Activated T-cell treated with anti-CD3 and anti-CD28 coated beads, Interleukin-2, amount 50 U/mL, for 24 hours (primary cell): ENCODE results near the gene PARD6A.

ENCODE experiments used
- DNase-seq: peaks from one replicate; pipeline ENCODE4 v3.0.0-alpha.2; 2020
- H3K27ac Mint-ChIP-seq: 2 replicates; pipeline ENCODE4 v1.8.0; 2020; ENCODE audit warnings: mild to moderate bottlenecking, mixed read lengths
- H3K27me3 Mint-ChIP-seq: 2 replicates; pipeline ENCODE4 v1.8.0; 2020; ENCODE audit warnings: mixed read lengths
- H3K36me3 Mint-ChIP-seq: 2 replicates; pipeline ENCODE4 v1.8.0; 2020; ENCODE audit warnings: low read depth, mixed read lengths
- H3K4me1 Mint-ChIP-seq: 2 replicates; pipeline ENCODE4 v1.8.0; 2020; ENCODE audit warnings: low read depth, mixed read lengths
- H3K4me3 Mint-ChIP-seq: 2 replicates; pipeline ENCODE4 v1.8.0; 2020; ENCODE audit warnings: mild to moderate bottlenecking, moderate library complexity, mixed read lengths
- H3K9me3 Mint-ChIP-seq: 2 replicates; pipeline ENCODE4 v1.8.0; 2020; ENCODE audit warnings: mixed read lengths

The PARD6A gene, protein sequence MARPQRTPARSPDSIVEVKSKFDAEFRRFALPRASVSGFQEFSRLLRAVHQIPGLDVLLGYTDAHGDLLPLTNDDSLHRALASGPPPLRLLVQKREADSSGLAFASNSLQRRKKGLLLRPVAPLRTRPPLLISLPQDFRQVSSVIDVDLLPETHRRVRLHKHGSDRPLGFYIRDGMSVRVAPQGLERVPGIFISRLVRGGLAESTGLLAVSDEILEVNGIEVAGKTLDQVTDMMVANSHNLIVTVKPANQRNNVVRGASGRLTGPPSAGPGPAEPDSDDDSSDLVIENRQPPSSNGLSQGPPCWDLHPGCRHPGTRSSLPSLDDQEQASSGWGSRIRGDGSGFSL

DNA sequence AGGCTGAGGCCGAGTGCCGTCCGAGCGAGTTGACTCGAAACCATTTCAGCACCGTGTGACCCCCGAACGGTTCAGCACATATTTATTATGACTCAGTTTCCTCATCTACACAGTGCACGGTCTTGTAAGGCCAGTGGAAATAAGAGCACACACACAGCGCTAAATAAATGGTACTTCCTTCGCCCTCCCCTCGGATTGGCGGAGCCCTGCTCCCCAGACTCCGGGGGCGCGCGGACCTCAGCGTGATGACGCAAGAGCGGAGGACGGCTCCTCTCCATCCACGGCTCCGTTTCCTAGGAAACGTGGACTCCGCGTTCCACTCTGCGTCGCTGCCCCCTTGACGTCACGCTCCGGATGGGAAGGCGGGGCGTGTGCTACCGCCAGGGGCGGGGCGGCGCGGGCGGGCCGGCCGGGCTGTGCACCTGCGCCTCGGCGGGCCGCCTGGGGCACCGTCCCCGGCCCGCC, at the start of gene PARD6A:
TSS of gene PARD6A (plus strand) at position 397 of the 465 bp plus-strand sequence. CDS start 79 bp downstream, outside the sequence.
- Mint-ChIP-seq H3K4me3 (peak within 1 kb of the TSS; percentile 92), H3K4me1 (peaks cover 32% of the 10 kb centered on the region), H3K36me3 (peaks cover 67% of the 10 kb centered on the region), H3K27me3 (no peaks in the 10 kb centered on the region), H3K9me3 (no peaks in the 10 kb centered on the region), H3K27ac (peak within 1 kb of the TSS; percentile 98)
- peak; percentile 94 for DNase-seq

DNA sequence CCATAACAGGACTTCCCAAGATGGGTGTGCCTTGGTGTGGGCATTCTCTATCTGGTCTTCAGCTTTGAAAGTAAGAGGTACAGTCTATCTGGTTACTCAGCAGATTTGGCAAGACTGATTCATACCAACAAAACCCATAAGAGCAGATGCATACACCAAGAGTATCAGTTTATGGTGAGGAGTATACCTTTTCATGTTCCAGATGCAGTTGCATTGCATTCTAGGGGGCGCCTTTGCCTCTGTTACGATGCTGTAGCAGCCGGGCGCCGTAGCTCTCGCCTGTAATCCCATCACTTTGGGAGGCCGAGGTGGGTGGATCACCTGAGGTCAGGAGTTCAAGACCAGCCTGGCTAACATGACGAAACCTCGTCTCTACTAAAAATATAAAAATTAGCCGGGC, 47.0 kb upstream of the PARD6A start:
- Mint-ChIP-seq H3K36me3 (peaks cover 86% of the 10 kb centered on the region), H3K4me3 (no peak overlapping the region), H3K4me1 (peaks cover 7% of the 10 kb centered on the region), H3K9me3 (no peaks in the 10 kb centered on the region), H3K27me3 (no peaks in the 10 kb centered on the region), H3K27ac (no peak overlapping the region)
- DNase-seq: no peak

DNA sequence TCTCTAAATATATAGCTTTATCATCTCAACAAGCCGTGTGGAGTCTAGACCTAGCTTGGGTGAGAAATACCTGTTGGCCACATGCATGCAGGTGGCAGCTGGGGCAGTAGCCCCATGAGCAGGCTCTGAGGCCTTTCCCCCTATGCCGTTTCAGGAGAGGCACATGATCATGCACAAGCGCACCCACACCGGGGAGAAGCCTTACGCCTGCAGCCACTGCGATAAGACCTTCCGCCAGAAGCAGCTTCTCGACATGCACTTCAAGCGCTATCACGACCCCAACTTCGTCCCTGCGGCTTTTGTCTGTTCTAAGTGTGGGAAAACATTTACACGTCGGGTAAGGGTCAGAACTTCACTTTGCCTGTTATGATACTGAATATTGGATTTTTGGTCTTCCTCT, 32.5 kb upstream of the PARD6A start:
- H3K36me3 Mint-ChIP-seq: peaks cover 89% of the 10 kb centered on the region
- no peak overlapping the region for H3K4me3 Mint-ChIP-seq
- no peaks in the 10 kb centered on the region for H3K4me1 Mint-ChIP-seq
- no peaks in the 10 kb centered on the region for H3K27me3 Mint-ChIP-seq
- H3K9me3 Mint-ChIP-seq: no peaks in the 10 kb centered on the region
- no peak for DNase-seq
- H3K27ac Mint-ChIP-seq: peak overlapping the region; percentile 55

DNA sequence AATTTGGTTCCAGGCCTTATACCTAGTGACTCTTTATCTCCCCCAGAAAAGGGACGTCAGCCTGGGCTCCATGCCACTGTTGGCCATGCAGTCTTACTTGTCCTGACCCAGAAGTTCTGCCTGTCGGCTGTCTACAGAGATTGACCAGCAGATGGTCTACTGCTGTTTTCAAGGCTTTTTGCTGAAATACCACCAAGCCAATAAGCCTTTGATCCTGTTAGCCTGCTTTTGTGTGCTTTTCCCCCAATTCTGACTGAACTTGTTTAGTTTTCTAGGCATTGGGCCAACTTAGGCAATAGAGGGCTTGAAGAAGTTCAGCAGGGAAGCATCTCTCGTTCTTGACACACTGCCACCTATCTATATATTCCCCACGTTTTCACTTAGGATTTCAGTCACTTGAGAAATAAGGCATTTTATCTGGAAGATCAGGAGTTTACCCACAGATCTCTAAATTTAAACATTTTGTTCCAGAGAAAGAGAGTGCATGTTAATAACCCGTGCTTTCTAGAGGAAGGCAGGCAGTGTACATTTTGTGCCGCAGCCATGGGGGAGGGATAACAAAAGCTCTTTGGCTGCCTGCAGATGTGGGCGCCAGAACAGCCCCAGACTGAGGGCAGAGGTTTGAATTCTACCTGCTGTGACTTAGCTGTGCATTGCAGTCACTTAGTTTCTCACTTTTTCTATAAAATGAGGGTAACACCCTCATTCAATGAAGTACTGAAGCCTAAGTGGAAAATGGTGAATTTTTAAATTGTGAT, 28.2 kb upstream of the PARD6A start:
- peak overlapping the region; percentile 31 for H3K27ac Mint-ChIP-seq
- H3K27me3 Mint-ChIP-seq: no peaks in the 10 kb centered on the region
- H3K9me3 Mint-ChIP-seq: no peaks in the 10 kb centered on the region
- peaks cover 86% of the 10 kb centered on the region for H3K36me3 Mint-ChIP-seq
- H3K4me3 Mint-ChIP-seq: no peak overlapping the region
- H3K4me1 Mint-ChIP-seq: no peaks in the 10 kb centered on the region
- no peak for DNase-seq

DNA sequence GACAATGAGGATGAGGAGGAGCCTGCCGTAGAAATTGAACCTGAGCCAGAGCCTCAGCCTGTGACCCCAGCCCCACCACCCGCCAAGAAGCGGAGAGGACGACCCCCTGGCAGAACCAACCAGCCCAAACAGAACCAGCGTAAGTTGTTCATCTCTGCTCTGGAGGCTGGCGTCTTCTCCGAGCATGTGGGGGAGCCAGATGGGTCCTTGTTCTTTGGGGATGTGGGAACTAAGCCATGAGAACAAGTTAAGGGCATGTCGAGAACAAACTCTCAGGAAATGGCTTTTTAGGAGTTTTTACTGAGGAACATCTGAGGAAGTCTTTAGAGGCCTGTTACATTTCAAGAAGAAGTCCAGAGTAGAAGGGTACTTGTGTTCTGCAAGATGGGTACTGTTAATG, 24.0 kb upstream of the PARD6A start:
- H3K9me3 Mint-ChIP-seq: no peaks in the 10 kb centered on the region
- DNase-seq: no peak
- peak overlapping the region; percentile 2 for H3K27ac Mint-ChIP-seq
- no peaks in the 10 kb centered on the region for H3K4me1 Mint-ChIP-seq
- peaks cover 75% of the 10 kb centered on the region for H3K36me3 Mint-ChIP-seq
- H3K27me3 Mint-ChIP-seq: no peaks in the 10 kb centered on the region
- H3K4me3 Mint-ChIP-seq: no peak overlapping the region

DNA sequence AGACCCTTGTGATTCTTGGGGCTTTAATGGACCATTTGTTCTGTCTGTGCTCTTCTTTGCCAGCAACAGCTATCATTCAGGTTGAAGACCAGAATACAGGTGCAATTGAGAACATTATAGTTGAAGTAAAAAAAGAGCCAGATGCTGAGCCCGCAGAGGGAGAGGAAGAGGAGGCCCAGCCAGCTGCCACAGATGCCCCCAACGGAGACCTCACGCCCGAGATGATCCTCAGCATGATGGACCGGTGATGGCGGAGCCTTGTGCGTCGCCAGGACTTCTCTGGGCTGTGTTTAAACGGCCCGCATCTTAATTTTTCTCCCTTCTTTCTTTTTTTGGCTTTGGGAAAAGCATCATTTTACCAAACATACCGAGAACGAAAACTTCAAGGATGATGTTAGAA, 23.1 kb upstream of the PARD6A start:
- DNase-seq: no peak
- no peaks in the 10 kb centered on the region for H3K4me1 Mint-ChIP-seq
- H3K36me3 Mint-ChIP-seq: peaks cover 66% of the 10 kb centered on the region
- H3K9me3 Mint-ChIP-seq: no peaks in the 10 kb centered on the region
- no peak overlapping the region for H3K4me3 Mint-ChIP-seq
- no peak overlapping the region for H3K27ac Mint-ChIP-seq
- no peaks in the 10 kb centered on the region for H3K27me3 Mint-ChIP-seq

DNA sequence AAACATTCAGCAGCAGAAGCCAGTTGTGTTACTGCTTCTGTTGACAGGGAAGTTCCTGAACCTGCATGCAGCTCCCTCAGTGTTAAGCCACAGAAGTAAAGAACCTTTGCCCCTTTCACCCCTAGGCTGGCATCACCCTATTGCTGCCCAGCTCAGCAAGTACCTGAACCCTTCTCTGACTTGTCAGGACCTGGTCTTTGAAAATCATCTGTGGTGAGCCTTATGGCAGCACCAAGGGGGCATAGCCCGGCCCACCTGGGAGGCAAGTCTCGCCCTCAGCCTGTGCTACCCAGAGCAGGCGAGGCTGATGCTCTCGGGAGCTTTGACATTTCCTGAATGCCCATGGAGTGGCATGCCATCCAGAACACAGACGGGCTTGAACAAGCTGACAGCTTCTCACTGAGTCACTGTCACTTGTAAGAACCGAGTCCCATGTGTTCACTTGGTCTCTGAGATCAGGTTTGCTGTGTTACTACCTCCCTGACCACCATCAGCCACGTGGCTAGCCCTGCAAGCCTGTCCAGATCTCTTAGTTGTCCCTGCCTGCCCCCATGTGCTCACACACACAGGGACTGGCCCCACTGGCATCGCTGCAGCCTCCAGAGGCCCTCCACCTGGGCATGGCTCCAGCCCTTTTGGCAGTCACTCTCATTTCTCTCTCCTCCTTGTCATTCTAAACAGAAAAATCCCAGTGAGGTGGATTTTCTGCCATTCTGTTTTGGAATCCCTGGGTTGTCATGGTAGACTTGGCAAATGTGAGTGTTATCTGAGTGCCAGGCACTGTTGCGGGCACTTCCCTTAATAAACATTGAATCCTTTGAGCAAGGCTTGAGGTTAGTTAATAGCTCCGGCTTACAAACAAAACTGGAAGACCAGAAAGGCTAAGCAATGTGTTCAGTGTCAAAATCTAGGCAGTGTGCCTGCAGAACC, 18.7 kb upstream of the PARD6A start:
- DNase-seq: no peak
- peaks cover 24% of the 10 kb centered on the region for H3K4me1 Mint-ChIP-seq
- H3K36me3 Mint-ChIP-seq: peaks cover 45% of the 10 kb centered on the region
- H3K4me3 Mint-ChIP-seq: no peak overlapping the region
- H3K9me3 Mint-ChIP-seq: no peaks in the 10 kb centered on the region
- H3K27me3 Mint-ChIP-seq: no peaks in the 10 kb centered on the region
- H3K27ac Mint-ChIP-seq: no peak overlapping the region

DNA sequence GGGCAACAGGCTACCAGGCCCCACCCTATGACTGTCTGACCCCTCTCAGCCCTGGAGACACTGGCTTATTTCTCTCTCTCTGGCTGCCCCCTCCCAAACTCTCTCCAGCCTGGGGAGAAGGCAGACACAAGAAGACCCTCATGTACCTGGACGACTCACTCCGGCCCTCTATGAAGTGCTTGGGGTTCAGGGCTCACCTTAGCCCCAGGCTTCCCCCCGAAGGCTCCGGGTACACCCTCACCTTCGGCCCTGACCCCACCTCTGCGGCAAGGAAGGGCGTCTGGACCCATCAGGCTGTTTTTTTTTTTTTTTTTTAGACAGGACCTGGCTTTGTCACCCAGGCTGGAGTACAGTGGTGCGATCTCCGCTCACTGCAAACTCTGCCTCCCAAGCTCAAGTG, 16.7 kb upstream of the PARD6A start:
- Mint-ChIP-seq H3K9me3 (no peaks in the 10 kb centered on the region), H3K4me1 (peaks cover 27% of the 10 kb centered on the region), H3K4me3 (peak overlapping the region; percentile 72), H3K27me3 (no peaks in the 10 kb centered on the region), H3K36me3 (peaks cover 36% of the 10 kb centered on the region), H3K27ac (peak overlapping the region; percentile 86)
- no peak for DNase-seq

DNA sequence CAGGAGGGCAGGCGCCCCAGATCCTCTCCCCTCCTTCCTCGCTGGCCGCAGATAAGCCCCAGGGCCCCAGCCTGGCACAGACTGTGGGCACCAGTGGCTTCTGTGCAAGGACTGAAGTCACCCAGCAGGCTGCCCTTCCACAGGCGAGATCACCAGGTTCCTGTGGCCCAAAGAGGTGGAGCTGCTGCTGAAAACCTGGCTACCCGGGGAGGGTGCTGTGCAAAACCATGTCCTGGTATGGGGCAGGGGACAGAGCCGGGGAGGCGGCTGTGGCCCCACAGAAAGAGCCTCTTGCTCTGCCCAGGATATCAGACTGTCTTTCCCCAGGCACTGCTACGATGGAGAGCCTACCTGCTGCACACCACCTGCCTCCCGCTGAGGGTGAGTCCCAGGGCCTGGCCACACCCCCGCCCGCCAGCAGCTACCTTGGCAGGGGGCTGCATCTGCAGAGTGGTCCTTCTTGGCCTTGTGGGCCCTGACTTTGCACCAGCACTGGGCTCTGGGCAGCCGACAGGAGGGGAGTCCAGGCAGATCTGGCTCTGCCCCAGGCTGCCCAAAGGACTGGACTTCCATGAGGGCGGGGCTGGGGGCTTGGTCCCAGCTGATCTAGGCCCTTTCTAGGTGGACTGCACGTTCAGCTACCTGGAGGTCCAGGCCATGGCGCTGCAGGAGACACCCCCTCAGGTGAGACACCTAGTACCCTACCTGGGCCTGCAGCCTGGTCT, 15.2 kb upstream of the PARD6A start:
- Mint-ChIP-seq H3K27me3 (no peaks in the 10 kb centered on the region), H3K4me1 (peaks cover 33% of the 10 kb centered on the region), H3K4me3 (peak overlapping the region; percentile 88), H3K9me3 (no peaks in the 10 kb centered on the region), H3K27ac (peak overlapping the region; percentile 93), H3K36me3 (peaks cover 43% of the 10 kb centered on the region)
- DNase-seq: no peak

DNA sequence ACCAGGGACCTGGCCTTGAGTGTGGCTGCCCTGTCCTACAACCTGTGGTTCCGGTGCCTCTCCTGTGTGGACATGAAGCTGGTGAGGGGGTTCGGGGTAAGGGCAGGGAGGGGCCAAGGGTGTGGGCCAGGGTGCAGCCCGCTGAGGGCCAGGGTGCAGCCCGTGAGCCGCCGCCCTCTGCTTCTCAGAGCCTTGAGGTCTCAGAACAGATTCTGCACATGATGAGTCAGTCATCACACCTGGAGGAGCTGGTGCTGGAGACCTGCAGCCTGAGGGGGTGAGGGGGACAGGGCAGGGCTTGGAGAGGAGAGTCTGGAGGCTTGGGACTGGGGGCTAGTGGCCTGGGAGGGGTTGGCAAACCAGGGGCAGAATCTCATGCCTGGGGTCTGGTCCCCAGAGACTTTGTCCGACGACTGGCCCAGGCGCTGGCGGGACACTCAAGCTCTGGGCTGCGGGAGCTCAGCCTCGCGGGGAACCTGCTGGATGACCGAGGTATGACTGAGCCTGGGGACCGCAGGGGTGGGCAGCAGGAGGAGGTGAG, 13.6 kb upstream of the PARD6A start:
- Mint-ChIP-seq H3K4me1 (peaks cover 35% of the 10 kb centered on the region), H3K27ac (peak overlapping the region; percentile 89), H3K4me3 (peak overlapping the region; percentile 88)

DNA sequence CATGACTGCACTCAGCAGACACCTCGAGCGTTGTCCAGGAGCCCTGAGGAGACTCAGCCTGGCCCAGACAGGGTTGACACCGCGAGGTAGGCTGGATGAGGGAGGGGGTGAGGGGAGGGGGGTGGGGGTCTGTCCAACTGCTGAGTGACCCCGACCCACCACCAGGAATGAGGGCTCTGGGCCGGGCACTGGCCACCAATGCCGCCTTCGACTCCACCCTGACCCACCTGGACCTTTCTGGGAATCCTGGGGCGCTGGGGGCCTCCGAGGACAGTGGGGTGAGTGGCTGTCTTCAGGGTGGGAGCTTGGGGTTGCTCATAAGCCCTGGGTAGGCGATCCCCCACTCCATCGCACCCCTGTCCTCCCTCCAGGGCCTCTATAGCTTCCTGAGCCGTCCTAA, 13.1 kb upstream of the PARD6A start:
- Mint-ChIP-seq H3K27ac (no peak overlapping the region), H3K36me3 (peaks cover 62% of the 10 kb centered on the region), H3K4me1 (peaks cover 35% of the 10 kb centered on the region), H3K4me3 (no peak overlapping the region), H3K9me3 (no peaks in the 10 kb centered on the region), H3K27me3 (no peaks in the 10 kb centered on the region)
- DNase-seq: no peak

More for the DNA sequence above, 13.6 kb upstream of the PARD6A start:
- DNase-seq: no peak
- peaks cover 59% of the 10 kb centered on the region for H3K36me3 Mint-ChIP-seq
- no peaks in the 10 kb centered on the region for H3K27me3 Mint-ChIP-seq
- no peaks in the 10 kb centered on the region for H3K9me3 Mint-ChIP-seq

DNA sequence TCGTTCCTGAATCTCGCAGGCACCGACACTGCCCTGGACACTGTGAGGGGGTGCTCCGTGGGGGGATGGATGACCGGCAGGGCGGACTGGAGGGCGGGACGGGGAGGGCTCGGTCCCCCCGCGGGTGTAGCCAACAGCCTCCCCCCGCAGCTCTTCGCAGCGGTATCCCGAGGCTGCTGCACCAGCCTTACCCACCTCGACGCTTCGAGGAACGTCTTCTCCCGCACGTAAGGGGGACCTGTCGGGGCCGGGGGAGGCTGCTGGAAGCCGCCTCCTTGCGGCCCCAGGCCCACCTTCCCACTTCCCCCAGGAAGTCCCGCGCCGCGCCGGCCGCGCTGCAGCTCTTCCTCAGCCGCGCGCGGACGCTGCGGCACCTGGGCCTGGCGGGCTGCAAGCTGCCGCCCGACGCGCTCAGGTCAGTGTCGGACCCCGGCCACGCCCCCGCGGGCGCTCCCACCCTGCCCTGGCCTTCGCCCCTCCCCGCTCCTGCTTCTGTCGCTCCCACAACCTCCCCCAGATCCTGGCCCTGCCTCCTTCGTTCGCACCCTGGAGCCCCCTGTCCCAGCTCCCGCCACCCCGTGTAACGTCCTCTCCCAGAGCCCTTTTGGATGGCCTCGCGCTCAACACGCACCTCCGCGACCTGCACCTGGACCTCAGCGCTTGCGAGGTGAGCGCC, 12.5 kb upstream of the PARD6A start:
- no peak overlapping the region for H3K27ac Mint-ChIP-seq
- H3K9me3 Mint-ChIP-seq: no peaks in the 10 kb centered on the region

DNA sequence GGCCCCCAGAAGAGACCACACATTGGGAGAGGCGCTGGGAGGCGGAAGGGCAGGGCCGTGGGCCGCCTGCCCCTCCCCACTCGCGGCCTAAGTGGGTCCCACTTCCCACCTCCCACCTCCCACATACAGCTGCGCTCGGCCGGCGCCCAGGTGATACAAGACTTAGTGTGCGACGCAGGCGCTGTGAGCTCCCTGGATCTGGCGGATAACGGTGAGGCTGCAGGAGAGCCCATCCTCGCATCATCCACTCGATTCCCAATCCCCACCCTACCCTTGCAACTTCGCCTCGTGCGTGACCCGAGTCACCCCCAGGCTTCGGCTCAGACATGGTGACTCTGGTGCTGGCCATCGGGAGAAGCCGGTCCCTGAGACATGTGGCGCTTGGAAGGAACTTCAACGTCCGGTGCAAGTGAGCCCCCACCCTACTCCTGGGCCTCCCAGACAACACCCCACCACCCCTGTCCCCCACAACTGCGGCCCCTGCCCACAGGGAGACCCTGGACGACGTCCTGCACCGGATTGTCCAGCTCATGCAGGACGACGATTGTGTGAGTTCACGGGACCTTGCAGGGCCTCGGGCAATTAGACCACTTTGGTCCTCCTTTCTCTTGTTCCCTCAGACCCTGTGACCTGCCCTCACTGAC, 11.9 kb upstream of the PARD6A start:
- Mint-ChIP-seq H3K4me1 (peaks cover 34% of the 10 kb centered on the region), H3K27me3 (no peaks in the 10 kb centered on the region), H3K36me3 (peaks cover 65% of the 10 kb centered on the region), H3K4me3 (no peak overlapping the region), H3K27ac (no peak overlapping the region), H3K9me3 (no peaks in the 10 kb centered on the region)
- DNase-seq: no peak

More for the DNA sequence above, 12.5 kb upstream of the PARD6A start:
- Mint-ChIP-seq H3K27me3 (no peaks in the 10 kb centered on the region), H3K4me1 (peaks cover 35% of the 10 kb centered on the region), H3K36me3 (peaks cover 62% of the 10 kb centered on the region), H3K4me3 (no peak overlapping the region)
- DNase-seq: no peak
